ENCODE data around the gene LRRC4C. TPM values are rescaled to one million over a fixed set of nuclear protein-coding genes. Genes with fewer than 3 reads are reported as not detected.

LRRC4C gene
- total and polyA plus RNA-seq, 4 donors = 0.33 to 5.3 (median 0.43) TPM

DNA sequence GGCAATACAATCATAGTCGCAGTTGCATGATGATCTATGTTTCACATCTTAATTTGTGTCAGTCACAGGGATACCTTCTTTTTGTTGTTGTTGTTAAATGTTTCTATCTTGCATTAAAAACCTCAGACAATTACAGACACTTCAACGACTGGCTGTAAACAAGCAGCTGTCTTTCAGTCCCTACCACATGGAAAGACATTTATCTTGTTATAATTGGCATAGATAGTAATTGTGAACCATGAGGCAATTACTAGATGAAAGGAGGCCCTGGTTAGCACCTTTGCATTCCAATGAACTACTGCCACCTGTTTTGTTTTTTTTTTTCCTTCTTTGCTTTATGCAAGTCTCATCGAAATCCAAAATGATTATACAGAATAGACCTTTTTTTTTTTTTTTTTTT lies 416.8 kb downstream of the LRRC4C start:
- WGBS, 2 donors = 66 to 76% methylated on average over 3 of the region's 3 CpGs
- no peaks in the 10 kb centered on the region for H3K36me3 ChIP-seq (ENCODE audit: control insufficient read depth in 4 of 4, insufficient read depth in 4 of 4, low read length in 4 of 4)
- H3K9me3 ChIP-seq (ENCODE audit: control insufficient read depth in 4 of 4, insufficient read depth in 3 of 4, low read length in 3 of 4) = no peaks in the 10 kb centered on the region
- ATAC-seq (ENCODE audit: insufficient read depth, low FRiP score) (no peak), DNase-seq (no peak)
- H3K27me3 ChIP-seq (ENCODE audit: control insufficient read depth in 3 of 3, insufficient read depth in 3 of 3, low read length in 2 of 3) = no peaks in the 10 kb centered on the region
- H3K4me3 ChIP-seq = no peak overlapping the region
- H3K9ac ChIP-seq (ENCODE audit: insufficient read depth in 1 of 2, low read length in 2 of 2) = no peak overlapping the region
- TF ChIP-seq, protein P1, sequence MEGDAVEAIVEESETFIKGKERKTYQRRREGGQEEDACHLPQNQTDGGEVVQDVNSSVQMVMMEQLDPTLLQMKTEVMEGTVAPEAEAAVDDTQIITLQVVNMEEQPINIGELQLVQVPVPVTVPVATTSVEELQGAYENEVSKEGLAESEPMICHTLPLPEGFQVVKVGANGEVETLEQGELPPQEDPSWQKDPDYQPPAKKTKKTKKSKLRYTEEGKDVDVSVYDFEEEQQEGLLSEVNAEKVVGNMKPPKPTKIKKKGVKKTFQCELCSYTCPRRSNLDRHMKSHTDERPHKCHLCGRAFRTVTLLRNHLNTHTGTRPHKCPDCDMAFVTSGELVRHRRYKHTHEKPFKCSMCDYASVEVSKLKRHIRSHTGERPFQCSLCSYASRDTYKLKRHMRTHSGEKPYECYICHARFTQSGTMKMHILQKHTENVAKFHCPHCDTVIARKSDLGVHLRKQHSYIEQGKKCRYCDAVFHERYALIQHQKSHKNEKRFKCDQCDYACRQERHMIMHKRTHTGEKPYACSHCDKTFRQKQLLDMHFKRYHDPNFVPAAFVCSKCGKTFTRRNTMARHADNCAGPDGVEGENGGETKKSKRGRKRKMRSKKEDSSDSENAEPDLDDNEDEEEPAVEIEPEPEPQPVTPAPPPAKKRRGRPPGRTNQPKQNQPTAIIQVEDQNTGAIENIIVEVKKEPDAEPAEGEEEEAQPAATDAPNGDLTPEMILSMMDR (IDR thresholded peaks at IDR 0.05; ENCODE audit: control extremely low read depth, extremely low read depth) = no peak
- H3K27ac ChIP-seq (ENCODE audit: low read depth in 1 of 2, low read length in 1 of 2) = no peak overlapping the region
- no peaks in the 10 kb centered on the region for H3K4me1 ChIP-seq (ENCODE audit: control insufficient read depth in 5 of 5, insufficient read depth in 5 of 5, low read length in 5 of 5)

DNA sequence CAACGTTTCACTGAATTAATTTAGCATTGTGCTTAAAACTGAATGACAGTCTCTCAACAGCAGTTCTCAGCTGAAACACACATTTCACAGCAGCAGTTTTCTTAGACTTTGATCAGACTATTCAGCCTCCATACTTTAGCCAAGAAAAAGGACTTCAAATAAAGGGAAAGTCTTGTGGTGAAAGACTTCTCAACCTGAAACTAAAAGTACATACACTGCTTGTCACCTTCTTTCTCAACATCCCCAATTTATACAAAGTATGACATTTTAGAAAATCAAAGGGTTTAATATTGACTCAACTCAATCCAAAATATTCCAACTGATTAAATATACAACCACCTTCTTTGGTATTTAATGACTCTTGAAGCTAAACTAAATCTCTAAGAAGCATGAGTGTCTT lies 419.0 kb downstream of the LRRC4C start:
- 62 to 70% methylated on average over 1 of the region's 1 CpG for WGBS, 2 donors
- Histone ChIP-seq H3K36me3 (ENCODE audit: control insufficient read depth in 4 of 4, insufficient read depth in 4 of 4, low read length in 4 of 4) (no peaks in the 10 kb centered on the region), H3K4me1 (ENCODE audit: control insufficient read depth in 5 of 5, insufficient read depth in 5 of 5, low read length in 5 of 5) (no peaks in the 10 kb centered on the region), H3K4me3 (no peak overlapping the region), H3K27ac (ENCODE audit: low read depth in 1 of 2, low read length in 1 of 2) (no peak overlapping the region), H3K9me3 (ENCODE audit: control insufficient read depth in 4 of 4, insufficient read depth in 3 of 4, low read length in 3 of 4) (no peaks in the 10 kb centered on the region), H3K9ac (ENCODE audit: insufficient read depth in 1 of 2, low read length in 2 of 2) (no peak overlapping the region), H3K27me3 (ENCODE audit: control insufficient read depth in 3 of 3, insufficient read depth in 3 of 3, low read length in 2 of 3) (no peaks in the 10 kb centered on the region)
- DNase-seq (peak in 2 of 3 donors; percentile 9 to 33), ATAC-seq (ENCODE audit: insufficient read depth, low FRiP score) (no peak)
- TF ChIP-seq, protein P1 (IDR thresholded peaks at IDR 0.05; ENCODE audit: control extremely low read depth, extremely low read depth) = no peak

DNA sequence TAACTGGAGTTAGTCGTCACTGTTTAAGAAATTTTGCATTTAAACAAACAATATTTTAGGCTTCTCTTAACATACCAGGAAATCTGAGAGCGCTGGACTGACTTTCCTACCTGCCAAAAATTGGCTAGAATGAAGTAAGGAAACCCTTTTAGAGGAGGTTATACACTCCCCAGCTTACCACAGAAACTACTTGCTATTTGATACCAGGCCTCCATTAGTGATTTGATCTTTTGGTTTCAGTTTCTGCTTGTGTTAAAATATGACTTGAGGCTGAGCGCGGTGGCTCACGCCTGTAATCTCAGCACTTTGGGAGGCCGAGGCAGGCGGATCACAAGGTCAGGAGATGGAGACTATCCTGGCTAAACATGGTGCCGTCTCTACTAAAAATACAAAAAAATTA lies 419.9 kb downstream of the LRRC4C start:
- WGBS, 2 donors = 67% methylated on average over 8 of the region's 8 CpGs
- TF ChIP-seq, protein P1 (IDR thresholded peaks at IDR 0.05; ENCODE audit: control extremely low read depth, extremely low read depth) = no peak
- Histone ChIP-seq H3K9ac (ENCODE audit: insufficient read depth in 1 of 2, low read length in 2 of 2) (no peak overlapping the region), H3K4me1 (ENCODE audit: control insufficient read depth in 5 of 5, insufficient read depth in 5 of 5, low read length in 5 of 5) (no peaks in the 10 kb centered on the region), H3K4me3 (no peak overlapping the region), H3K36me3 (ENCODE audit: control insufficient read depth in 4 of 4, insufficient read depth in 4 of 4, low read length in 4 of 4) (no peaks in the 10 kb centered on the region), H3K27me3 (ENCODE audit: control insufficient read depth in 3 of 3, insufficient read depth in 3 of 3, low read length in 2 of 3) (no peaks in the 10 kb centered on the region), H3K9me3 (ENCODE audit: control insufficient read depth in 4 of 4, insufficient read depth in 3 of 4, low read length in 3 of 4) (no peaks in the 10 kb centered on the region), H3K27ac (ENCODE audit: low read depth in 1 of 2, low read length in 1 of 2) (no peak overlapping the region)
- DNase-seq (no peak), ATAC-seq (ENCODE audit: insufficient read depth, low FRiP score) (no peak)

DNA sequence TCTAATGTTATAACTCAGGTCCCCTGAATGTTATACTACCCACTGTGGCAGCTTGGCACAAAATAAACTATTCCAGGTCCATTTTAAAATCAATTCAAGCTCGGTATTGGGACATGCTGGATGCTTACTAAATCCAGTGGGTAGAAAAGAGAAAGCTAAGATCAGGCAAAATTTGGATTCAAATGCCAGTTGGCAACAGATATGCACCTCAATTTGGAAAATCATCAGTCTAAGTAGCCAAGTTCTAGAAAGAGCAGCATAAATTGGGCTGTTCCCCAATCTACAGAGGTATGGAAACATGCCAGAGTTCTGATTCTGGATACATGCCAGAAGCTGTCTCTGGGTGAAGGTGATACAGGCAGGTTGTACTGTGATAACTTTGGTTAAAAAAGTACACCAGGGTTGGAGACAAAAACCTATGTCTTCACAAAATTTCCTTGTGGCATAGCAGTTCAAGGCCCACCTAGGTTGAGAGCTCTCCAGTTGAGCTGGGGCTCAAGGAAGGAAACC lies 427.8 kb downstream of the LRRC4C start:
- H3K9ac ChIP-seq (ENCODE audit: insufficient read depth in 1 of 2, low read length in 2 of 2) = no peak overlapping the region
- WGBS, 2 donors = 78 to 83% methylated on average over 1 of the region's 1 CpG
- DNase-seq (peak in 1 of 3 donors; percentile 2), ATAC-seq (ENCODE audit: insufficient read depth, low FRiP score) (no peak)
- H3K9me3 ChIP-seq (ENCODE audit: control insufficient read depth in 4 of 4, insufficient read depth in 3 of 4, low read length in 3 of 4) = no peaks in the 10 kb centered on the region
- H3K4me1 ChIP-seq (ENCODE audit: control insufficient read depth in 5 of 5, insufficient read depth in 5 of 5, low read length in 5 of 5) = no peaks in the 10 kb centered on the region
- H3K27ac ChIP-seq (ENCODE audit: low read depth in 1 of 2, low read length in 1 of 2) = no peak overlapping the region
- no peaks in the 10 kb centered on the region for H3K27me3 ChIP-seq (ENCODE audit: control insufficient read depth in 3 of 3, insufficient read depth in 3 of 3, low read length in 2 of 3)
- H3K4me3 ChIP-seq = no peak overlapping the region
- TF ChIP-seq, protein P1 (IDR thresholded peaks at IDR 0.05; ENCODE audit: control extremely low read depth, extremely low read depth) = no peak
- no peaks in the 10 kb centered on the region for H3K36me3 ChIP-seq (ENCODE audit: control insufficient read depth in 4 of 4, insufficient read depth in 4 of 4, low read length in 4 of 4)

All from lung (tissue), 12 donors.